ENCODE measurements around the gene CES2.
"Not testable (repeated sequence)": the region's sequence is repeated elsewhere in the genome, so short reads cannot be mapped to it uniquely, and the experiment has no call there.

The CES2 gene

GRCh38 chr16:66983033-66983432, 47.7 kb downstream of the CES2 start:
- no peak for DNase-seq (ENCODE audit: low spot score)

GRCh38 chr16:66984892-66985311, 49.6 kb downstream of the CES2 start:
- DNase-seq (ENCODE audit: low spot score), result no peak

GRCh38 chr16:66986559-66986958, 51.2 kb downstream of the CES2 start:
- no peak for DNase-seq (ENCODE audit: low spot score)

- DNase-seq (ENCODE audit: low spot score), result no peak
Measured at GRCh38 chr16:66988197-66988788, 53.0 kb downstream of the CES2 start, which contains the start of gene CES4A. TSS of gene CES4A (plus strand) at chr16:66988589. CDS start at chr16:66988773, 184 bp downstream.

- no peak for DNase-seq (ENCODE audit: low spot score)
Measured at GRCh38 chr16:66991545-66992077, 56.3 kb downstream of the CES2 start.

GRCh38 chr16:66993558-66993957, 58.2 kb downstream of the CES2 start:
- DNase-seq (ENCODE audit: low spot score), result not testable (repeated sequence)

Measured in iPS-NIHi11 (cell line).